Stimulated activated CD4-positive, alpha-beta T cell treated with anti-CD3 and anti-CD28 coated beads, Interleukin-15, amount 100 ng/mL, for 24 hours (primary cell): Measurements from ENCODE around the gene TRIM16.
"Not testable (repeated sequence)": the region's sequence is repeated elsewhere in the genome, so short reads cannot be mapped to it uniquely, and the experiment has no call there.

Source experiments
- DNase-seq: peaks from one replicate; pipeline ENCODE4 v3.0.0-alpha.2; 2020

Gene TRIM16

GRCh38 chr17:15657868-15658267 is 26.2 kb downstream of the TRIM16 start:
- no peak for DNase-seq

GRCh38 chr17:15654886-15655561 is 29.1 kb downstream of the TRIM16 start:
- DNase-seq, result no peak

- not testable (repeated sequence) for DNase-seq
These were observed 29.7 kb downstream of the TRIM16 start for GRCh38 chr17:15654401-15654800.

GRCh38 chr17:15652960-15653359 is 31.2 kb downstream of the TRIM16 start:
- DNase-seq, result no peak

- DNase-seq, result peak; percentile 48
These were observed 32.5 kb downstream of the TRIM16 start for GRCh38 chr17:15651583-15652110.

GRCh38 chr17:15650741-15651582 is 33.1 kb downstream of the TRIM16 start:
- no peak for DNase-seq

- DNase-seq, result no peak
These were observed 34.2 kb downstream of the TRIM16 start for GRCh38 chr17:15649861-15650421.

- DNase-seq, result no peak
These were observed 35.7 kb downstream of the TRIM16 start for GRCh38 chr17:15648386-15648785.

- DNase-seq, result not testable (repeated sequence)
These were observed 38.2 kb downstream of the TRIM16 start for GRCh38 chr17:15645942-15646312.

- not testable (repeated sequence) for DNase-seq
These were observed 38.8 kb downstream of the TRIM16 start for GRCh38 chr17:15645099-15645941.

- not testable (repeated sequence) for DNase-seq
These were observed 41.4 kb downstream of the TRIM16 start for GRCh38 chr17:15642505-15643251.

GRCh38 chr17:15642014-15642413 is 42.1 kb downstream of the TRIM16 start:
- DNase-seq, result not testable (repeated sequence)

GRCh38 chr17:15630930-15631453 is 53.1 kb downstream of the TRIM16 start:
- DNase-seq, result not testable (repeated sequence)

GRCh38 chr17:15629991-15630390 is 54.1 kb downstream of the TRIM16 start:
- not testable (repeated sequence) for DNase-seq

GRCh38 chr17:15623661-15624209 is 60.4 kb downstream of the TRIM16 start:
- DNase-seq, result not testable (repeated sequence)

- not testable (repeated sequence) for DNase-seq
These were observed 60.9 kb downstream of the TRIM16 start for GRCh38 chr17:15623255-15623654.

- not testable (repeated sequence) for DNase-seq
These were observed 62.0 kb downstream of the TRIM16 start for GRCh38 chr17:15622124-15622523.

GRCh38 chr17:15619331-15620058 is 64.6 kb downstream of the TRIM16 start, which contains the start of gene FBXW10B:
Gene FBXW10B, minus strand, starts transcription at chr17:15619704. Its CDS starts 192 bp downstream, at chr17:15619512.
- DNase-seq, result not testable (repeated sequence)

GRCh38 chr17:15616828-15617227 is 67.3 kb downstream of the TRIM16 start:
- DNase-seq, result not testable (repeated sequence)

- not testable (repeated sequence) for DNase-seq
These were observed 68.3 kb downstream of the TRIM16 start for GRCh38 chr17:15615850-15616249.
